HG02759 (cell line): ENCODE data around the gene SUSD3.

Source experiments
- ATAC-seq: cut with Tn5 transposase; IDR thresholded peaks from one replicate; pipeline ENCODE4 v1.9.1; 2021; ENCODE audit warnings: mild to moderate bottlenecking, moderate library complexity; ENCODE audit not compliant: unreplicated experiment

The SUSD3 gene

GRCh38 chr9:93134015-93134739, 75.7 kb downstream of the SUSD3 start, which contains the start of gene NINJ1:
TSS of gene NINJ1 (minus strand) at chr9:93134251. CDS start at chr9:93134217, 34 bp downstream.
- ATAC-seq: peak; percentile 80
